GM19328 (cell line): ENCODE measurements around the gene RECK.
"Not testable (repeated sequence)": the region's sequence is repeated elsewhere in the genome, so short reads cannot be mapped to it uniquely, and the experiment has no call there.

Source experiments
- ATAC-seq: cut with Tn5 transposase; IDR thresholded peaks from one replicate; pipeline ENCODE4 v1.9.1; 2021; ENCODE audit warnings: mild to moderate bottlenecking, moderate library complexity; ENCODE audit not compliant: unreplicated experiment

Gene RECK

GRCh38 chr9:36151316-36152210 lies 114.8 kb downstream of the RECK start:
- ATAC-seq: peak; percentile 81

- no peak for ATAC-seq
These were observed 116.2 kb downstream of the RECK start for GRCh38 chr9:36152741-36153438.

GRCh38 chr9:36153746-36154145 lies 117.0 kb downstream of the RECK start:
- no peak for ATAC-seq

- no peak for ATAC-seq
These were observed 117.7 kb downstream of the RECK start for GRCh38 chr9:36154331-36154952.

- ATAC-seq: no peak
These were observed 119.4 kb downstream of the RECK start for GRCh38 chr9:36156116-36156515.

GRCh38 chr9:36158122-36158521 lies 121.4 kb downstream of the RECK start:
- ATAC-seq: no peak

- no peak for ATAC-seq
These were observed 122.2 kb downstream of the RECK start for GRCh38 chr9:36158917-36159316.

- ATAC-seq: not testable (repeated sequence)
These were observed 122.8 kb downstream of the RECK start for GRCh38 chr9:36159509-36159908.

- not testable (repeated sequence) for ATAC-seq
These were observed 123.4 kb downstream of the RECK start for GRCh38 chr9:36160126-36160525.

GRCh38 chr9:36161187-36161586 lies 124.5 kb downstream of the RECK start:
- ATAC-seq: no peak

GRCh38 chr9:36162211-36162738 lies 125.6 kb downstream of the RECK start:
- no peak for ATAC-seq

- ATAC-seq: no peak
These were observed 126.5 kb downstream of the RECK start for GRCh38 chr9:36163049-36163785.

- ATAC-seq: no peak
These were observed 127.1 kb downstream of the RECK start for GRCh38 chr9:36163786-36164170.

GRCh38 chr9:36164372-36164771 lies 127.7 kb downstream of the RECK start:
- no peak for ATAC-seq

- no peak for ATAC-seq
These were observed 128.3 kb downstream of the RECK start for GRCh38 chr9:36164989-36165388.

GRCh38 chr9:36165826-36166167 lies 129.1 kb downstream of the RECK start:
- no peak for ATAC-seq

- ATAC-seq: no peak
These were observed 129.6 kb downstream of the RECK start for GRCh38 chr9:36166168-36166927.

- ATAC-seq: no peak
These were observed 132.5 kb downstream of the RECK start, which contains the start of gene CCIN for GRCh38 chr9:36169166-36169565. CCIN (plus strand) TSS chr9:36169388; CDS start chr9:36169503, 115 bp downstream.

- ATAC-seq: no peak
These were observed 133.0 kb downstream of the RECK start for GRCh38 chr9:36169708-36170107.

- no peak for ATAC-seq
These were observed 133.8 kb downstream of the RECK start for GRCh38 chr9:36170531-36170930.
